NB4 (cell line): ENCODE data around the gene DESI2.

ENCODE experiments used
- DNase-seq: peaks from one replicate; pipeline ENCODE4 v3.0.0; 2010; ENCODE audit warnings: low read depth
- H3K4me3 ChIP-seq: one replicate; pipeline ENCODE4 v1.5.1; 2011; ENCODE audit warnings: mild to moderate bottlenecking, low read depth, low read length, moderate library complexity
- CTCF ChIP-seq: IDR thresholded peaks from one replicate; pipeline ENCODE4 v1.5.1; 2012; ENCODE audit warnings: low read depth, low read length
- MAX ChIP-seq: IDR thresholded peaks from 2 replicates; pipeline ENCODE4 v1.6.1; 2011; ENCODE audit warnings: low read depth, low read length
- MYC ChIP-seq: IDR thresholded peaks from 2 replicates; pipeline ENCODE4 v1.6.1; 2011; ENCODE audit warnings: low read depth, low read length
- POLR2A ChIP-seq: IDR thresholded peaks from 2 replicates; pipeline ENCODE4 v1.6.1; 2011; ENCODE audit warnings: mild to moderate bottlenecking; ENCODE audit not compliant: insufficient read length; ENCODE audit errors: extremely low read depth

DESI2 gene

DNA sequence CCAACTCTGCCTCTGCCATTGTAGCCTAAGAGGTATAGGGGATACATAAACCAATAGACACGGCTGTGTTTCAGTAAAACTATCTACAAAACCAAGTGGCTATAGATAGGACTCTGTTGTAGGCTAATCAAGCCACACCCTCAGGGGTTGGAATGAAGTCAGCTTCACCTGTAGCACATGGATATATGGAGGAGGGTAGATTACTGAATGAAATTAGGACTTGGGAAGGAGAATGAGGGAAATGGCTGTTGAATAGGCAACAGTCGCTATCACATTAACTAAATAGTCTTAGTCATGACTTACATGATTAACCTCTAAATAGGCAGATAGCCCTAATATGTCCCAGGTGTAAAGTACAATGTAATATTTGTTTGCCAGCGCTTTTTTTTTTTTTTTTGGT lies 49.7 kb downstream of the DESI2 start:
- TF ChIP-seq MAX (no peak), MYC (no peak), POLR2A (no peak), CTCF (no peak)
- no peak for DNase-seq

GRCh38 chr1:244704107-244704506 lies 51.2 kb downstream of the DESI2 start:
- TF ChIP-seq POLR2A (no peak), MAX (no peak), CTCF (no peak), MYC (no peak)
- DNase-seq, result no peak
- H3K4me3 ChIP-seq, result no peak overlapping the region

More for the DNA sequence above, 49.7 kb downstream of the DESI2 start:
- no peak overlapping the region for H3K4me3 ChIP-seq

- no peak for TF ChIP-seq CTCF
- TF ChIP-seq MYC, result no peak
- no peak for TF ChIP-seq MAX
- TF ChIP-seq POLR2A, result no peak
- no peak for DNase-seq
- H3K4me3 ChIP-seq, result no peak overlapping the region
Measured at GRCh38 chr1:244705261-244706234, 52.6 kb downstream of the DESI2 start.

- DNase-seq, result no peak
- no peak overlapping the region for H3K4me3 ChIP-seq
- TF ChIP-seq MYC (no peak), POLR2A (no peak), CTCF (no peak), MAX (no peak)
Measured at GRCh38 chr1:244709076-244709475, 56.1 kb downstream of the DESI2 start.

DNA sequence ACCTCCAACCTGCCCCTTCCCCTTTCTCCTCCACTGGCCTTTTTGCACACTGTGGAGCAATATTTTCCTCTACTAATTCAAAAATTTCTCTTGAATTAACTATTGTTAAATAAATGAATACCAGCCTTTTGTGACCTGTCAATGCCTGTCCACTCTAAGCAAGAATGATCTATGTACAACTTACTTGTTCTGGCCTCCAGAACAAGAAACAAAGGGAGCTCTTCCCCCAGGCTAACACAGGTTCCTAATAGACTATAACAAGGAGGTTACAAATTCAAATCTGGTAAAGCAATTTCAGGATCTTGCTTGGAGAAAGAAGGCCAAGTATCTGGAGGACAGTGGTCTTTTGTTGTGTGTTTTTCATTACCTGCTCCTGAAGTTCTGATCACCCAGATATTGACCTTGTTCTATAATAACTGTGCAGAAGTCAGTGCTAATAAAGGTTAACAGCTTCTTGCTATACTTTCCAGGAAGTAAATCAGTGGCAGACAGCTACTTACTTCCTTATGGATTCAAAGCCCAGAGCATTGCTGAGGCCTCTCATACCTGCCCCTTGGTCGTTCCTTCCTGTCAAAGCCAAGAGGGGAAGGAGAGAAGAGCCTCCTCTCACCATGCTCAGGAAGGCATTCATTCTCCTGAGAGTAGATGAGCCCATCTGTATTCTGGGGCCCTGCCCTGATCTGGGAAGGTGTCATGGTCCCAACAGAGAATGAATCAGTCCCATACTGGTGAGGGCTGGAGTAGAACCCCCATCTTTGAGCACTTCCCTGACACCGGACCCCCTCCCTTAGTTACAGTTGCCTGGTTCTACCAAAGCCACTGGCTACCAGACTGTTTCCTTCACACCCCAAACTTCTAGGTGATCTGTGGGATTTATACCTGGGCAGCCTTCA lies 56.8 kb downstream of the DESI2 start:
- H3K4me3 ChIP-seq, result no peak overlapping the region
- TF ChIP-seq POLR2A (no peak), CTCF (no peak), MAX (no peak), MYC (no peak)
- DNase-seq, result no peak
